Measurements from ENCODE around the gene MRTFA.

Gene MRTFA

GRCh38 chr22:40671369-40671768 lies 34.9 kb upstream of the MRTFA start:
- no peak overlapping the region for H2AFZ ChIP-seq (ENCODE audit: low read depth, low read length, severe bottlenecking)
- H3K4me2 ChIP-seq (ENCODE audit: low read depth, low read length, poor library complexity, severe bottlenecking), result no peak overlapping the region
- no peak overlapping the region for H3K9ac ChIP-seq (ENCODE audit: low read length)
- H3F3A ChIP-seq (ENCODE audit: insufficient read depth), result no peaks in the 10 kb centered on the region
- no peak overlapping the region for H3K4me3 ChIP-seq (ENCODE audit: insufficient read depth, low read length, poor library complexity, severe bottlenecking)
- H3K9me3 ChIP-seq (ENCODE audit: insufficient read depth, low read length), result no peaks in the 10 kb centered on the region
- no peaks in the 10 kb centered on the region for H4K20me1 ChIP-seq (ENCODE audit: low read depth, low read length)
- H3K9me2 ChIP-seq (replicated peaks; ENCODE audit: insufficient read depth, low read length), result no peaks in the 10 kb centered on the region
- TF ChIP-seq, protein P1, sequence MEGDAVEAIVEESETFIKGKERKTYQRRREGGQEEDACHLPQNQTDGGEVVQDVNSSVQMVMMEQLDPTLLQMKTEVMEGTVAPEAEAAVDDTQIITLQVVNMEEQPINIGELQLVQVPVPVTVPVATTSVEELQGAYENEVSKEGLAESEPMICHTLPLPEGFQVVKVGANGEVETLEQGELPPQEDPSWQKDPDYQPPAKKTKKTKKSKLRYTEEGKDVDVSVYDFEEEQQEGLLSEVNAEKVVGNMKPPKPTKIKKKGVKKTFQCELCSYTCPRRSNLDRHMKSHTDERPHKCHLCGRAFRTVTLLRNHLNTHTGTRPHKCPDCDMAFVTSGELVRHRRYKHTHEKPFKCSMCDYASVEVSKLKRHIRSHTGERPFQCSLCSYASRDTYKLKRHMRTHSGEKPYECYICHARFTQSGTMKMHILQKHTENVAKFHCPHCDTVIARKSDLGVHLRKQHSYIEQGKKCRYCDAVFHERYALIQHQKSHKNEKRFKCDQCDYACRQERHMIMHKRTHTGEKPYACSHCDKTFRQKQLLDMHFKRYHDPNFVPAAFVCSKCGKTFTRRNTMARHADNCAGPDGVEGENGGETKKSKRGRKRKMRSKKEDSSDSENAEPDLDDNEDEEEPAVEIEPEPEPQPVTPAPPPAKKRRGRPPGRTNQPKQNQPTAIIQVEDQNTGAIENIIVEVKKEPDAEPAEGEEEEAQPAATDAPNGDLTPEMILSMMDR (IDR thresholded peaks at IDR 0.05; ENCODE audit: insufficient read depth, low read length, poor library complexity, severe bottlenecking), result no peak
- no peak for TF ChIP-seq EZH2phosphoT487 (conservative IDR thresholded peaks at IDR 0.05; ENCODE audit: low read length)
- H3K27ac ChIP-seq (ENCODE audit: low read depth, low read length), result no peak overlapping the region
- H3K79me2 ChIP-seq (ENCODE audit: insufficient read depth, low read length), result no peaks in the 10 kb centered on the region
- H3K36me3 ChIP-seq (ENCODE audit: low read length), result no peaks in the 10 kb centered on the region
- no peaks in the 10 kb centered on the region for H3K27me3 ChIP-seq (ENCODE audit: low read length)

GRCh38 chr22:40670058-40670457 lies 33.5 kb upstream of the MRTFA start:
- no peaks in the 10 kb centered on the region for H3K27me3 ChIP-seq (ENCODE audit: low read length)
- TF ChIP-seq, protein P1 (IDR thresholded peaks at IDR 0.05; ENCODE audit: insufficient read depth, low read length, poor library complexity, severe bottlenecking), result no peak
- no peak for TF ChIP-seq EZH2phosphoT487 (conservative IDR thresholded peaks at IDR 0.05; ENCODE audit: low read length)
- H4K20me1 ChIP-seq (ENCODE audit: low read depth, low read length), result no peaks in the 10 kb centered on the region

DNA sequence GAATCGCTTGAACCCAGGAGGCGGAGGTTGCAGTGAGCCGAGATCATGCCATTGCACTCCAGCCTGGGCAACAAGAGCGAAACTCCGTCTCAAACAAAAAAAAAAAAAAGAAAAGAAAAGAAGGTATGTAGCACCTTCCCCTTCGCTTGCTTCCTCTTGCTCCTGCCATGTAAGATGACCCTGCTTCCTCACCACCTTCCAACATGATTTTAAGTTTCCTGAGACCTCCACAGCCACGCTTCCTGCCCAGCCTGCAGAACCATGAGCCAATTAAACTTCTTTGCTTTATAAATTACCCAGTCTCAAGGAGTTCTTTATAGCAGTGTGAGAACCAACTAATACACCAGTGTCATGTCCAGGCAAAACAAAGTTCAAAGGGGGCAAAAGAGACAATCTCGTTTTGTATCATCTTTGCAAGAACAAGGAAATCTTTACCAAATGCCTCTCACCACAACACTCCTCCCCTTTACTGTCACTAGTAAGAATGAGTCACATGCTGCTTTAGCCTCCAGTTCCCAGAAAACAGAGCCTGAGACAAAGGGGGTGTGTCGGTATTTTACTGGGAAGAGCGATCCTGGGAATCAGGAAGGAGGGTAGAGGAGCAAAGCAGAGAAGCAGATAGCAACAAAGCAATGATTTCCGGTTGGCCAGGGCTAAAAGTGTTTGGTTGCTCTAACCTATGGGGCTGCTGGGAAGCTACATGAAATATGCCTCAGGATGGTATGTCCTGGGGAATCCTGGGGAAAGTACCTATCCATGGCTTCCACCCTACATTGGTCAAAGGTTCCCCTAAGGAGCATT lies 32.3 kb upstream of the MRTFA start:
- H3K9me3 ChIP-seq (ENCODE audit: insufficient read depth, low read length), result no peaks in the 10 kb centered on the region
- no peak overlapping the region for H2AFZ ChIP-seq (ENCODE audit: low read depth, low read length, severe bottlenecking)
- no peaks in the 10 kb centered on the region for H3K36me3 ChIP-seq (ENCODE audit: low read length)
- no peaks in the 10 kb centered on the region for H3K27me3 ChIP-seq (ENCODE audit: low read length)
- no peak overlapping the region for H3K4me3 ChIP-seq (ENCODE audit: insufficient read depth, low read length, poor library complexity, severe bottlenecking)
- no peaks in the 10 kb centered on the region for H3K79me2 ChIP-seq (ENCODE audit: insufficient read depth, low read length)
- no peaks in the 10 kb centered on the region for H4K20me1 ChIP-seq (ENCODE audit: low read depth, low read length)
- TF ChIP-seq, protein P1 (IDR thresholded peaks at IDR 0.05; ENCODE audit: insufficient read depth, low read length, poor library complexity, severe bottlenecking), result no peak
- TF ChIP-seq EZH2phosphoT487 (conservative IDR thresholded peaks at IDR 0.05; ENCODE audit: low read length), result no peak
- H3K9ac ChIP-seq (ENCODE audit: low read length), result no peak overlapping the region
- H3K9me2 ChIP-seq (replicated peaks; ENCODE audit: insufficient read depth, low read length), result no peaks in the 10 kb centered on the region
- no peak overlapping the region for H3K4me2 ChIP-seq (ENCODE audit: low read depth, low read length, poor library complexity, severe bottlenecking)
- H3F3A ChIP-seq (ENCODE audit: insufficient read depth), result no peaks in the 10 kb centered on the region
- H3K27ac ChIP-seq (ENCODE audit: low read depth, low read length), result no peak overlapping the region

More at GRCh38 chr22:40670058-40670457, 33.5 kb upstream of the MRTFA start:
- H3K4me2 ChIP-seq (ENCODE audit: low read depth, low read length, poor library complexity, severe bottlenecking), result no peak overlapping the region
- no peak overlapping the region for H3K4me3 ChIP-seq (ENCODE audit: insufficient read depth, low read length, poor library complexity, severe bottlenecking)
- H3F3A ChIP-seq (ENCODE audit: insufficient read depth), result no peaks in the 10 kb centered on the region
- H2AFZ ChIP-seq (ENCODE audit: low read depth, low read length, severe bottlenecking), result no peak overlapping the region
- no peak overlapping the region for H3K9ac ChIP-seq (ENCODE audit: low read length)
- H3K9me2 ChIP-seq (replicated peaks; ENCODE audit: insufficient read depth, low read length), result no peaks in the 10 kb centered on the region
- no peaks in the 10 kb centered on the region for H3K36me3 ChIP-seq (ENCODE audit: low read length)
- H3K79me2 ChIP-seq (ENCODE audit: insufficient read depth, low read length), result no peaks in the 10 kb centered on the region
- H3K27ac ChIP-seq (ENCODE audit: low read depth, low read length), result no peak overlapping the region
- H3K9me3 ChIP-seq (ENCODE audit: insufficient read depth, low read length), result no peaks in the 10 kb centered on the region

Data from SU-DHL-6 (cell line).